Fibroblast of pulmonary artery (primary cell): ENCODE data around the gene SOX15.
A peak's percentile ranks its signal among the peaks of the same experiment; 100 is the strongest.

Experiments used
- DNase-seq: peaks from one replicate; pipeline ENCODE4 v3.0.0-alpha.2; 2010; ENCODE audit warnings: low read depth
- H3K4me3 ChIP-seq: replicated peaks from 2 replicates; pipeline ENCODE4 v1.5.1; 2011; ENCODE audit warnings: low read depth, mild to moderate bottlenecking, control low read depth, low read length, moderate library complexity
- CTCF ChIP-seq: IDR thresholded peaks from 2 replicates; pipeline ENCODE4 v1.5.1; 2011; ENCODE audit warnings: mild to moderate bottlenecking, control low read depth, low read length, inconsistent platforms; ENCODE audit errors: missing control alignments

The SOX15 gene

GRCh38 chr17:7582396-7583252 is 7.3 kb downstream of the SOX15 start:
- no peak for DNase-seq
- H3K4me3 ChIP-seq, result peak overlapping the region; percentile 94
- no peak for TF ChIP-seq CTCF

- DNase-seq, result no peak
- no peak for TF ChIP-seq CTCF
- no peak overlapping the region for H3K4me3 ChIP-seq
These were observed 9.0 kb downstream of the SOX15 start for GRCh38 chr17:7580604-7581575.

- DNase-seq, result no peak
- peak overlapping the region; percentile 37 for H3K4me3 ChIP-seq
- no peak for TF ChIP-seq CTCF
These were observed 9.9 kb downstream of the SOX15 start for GRCh38 chr17:7579834-7580603.

GRCh38 chr17:7579001-7579833 is 10.7 kb downstream of the SOX15 start, which contains the start of gene CD68:
CD68 (plus strand) TSS chr17:7579638; CDS start chr17:7579678, 40 bp downstream.
- H3K4me3 ChIP-seq, result peak within 1 kb of the TSS; percentile 37
- TF ChIP-seq CTCF, result no peak
- DNase-seq, result peak; percentile 90

- no peak for TF ChIP-seq CTCF
- DNase-seq, result no peak
- no peak overlapping the region for H3K4me3 ChIP-seq
These were observed 12.3 kb downstream of the SOX15 start for GRCh38 chr17:7577327-7578199.
